IMR-90 (cell line): Measurements from ENCODE around the gene GCDH. TPM values are rescaled to one million over a fixed set of nuclear protein-coding genes. Genes with fewer than 3 reads are reported as not detected.

Source experiments
- ATAC-seq: fragments of 200-7000 bp; cut with Tn5 transposase; 2 replicates; pipeline ENCODE4 v1.9.1; 2020; ENCODE audit warnings: low read depth, mild to moderate bottlenecking, moderate library complexity
- BruUV-seq: library from RNA; stranded (reverse); fragments of 400-500 nt; replicated peaks from 2 replicates; lab custom pipeline; 2021; lab: Mats Ljungman, UMichigan
- CTCF ChIA-PET: fragments of 300-600 bp; formaldehyde crosslinking; extraction: SDS; loops from one replicate; lab custom pipeline; 2021; ENCODE audit warnings: antibody characterized with exemption; lab: Yijun Ruan, JAX
- POLR2A ChIA-PET: fragments of 300-600 bp; sonication (Branson Sonifier 250); formaldehyde crosslinking; loops from one replicate; lab custom pipeline; 2022; ENCODE audit warnings: antibody characterized with exemption; ENCODE audit not compliant: unreplicated experiment; lab: Charles Lee
- DNase-seq: peaks from one replicate; pipeline ENCODE4 v3.0.0; 2013
- H2AFZ ChIP-seq: replicated peaks from 2 replicates; pipeline ENCODE3; 2013; ENCODE audit warnings: low read length, mild to moderate bottlenecking; ENCODE audit not compliant: poor library complexity
- H2AK5ac ChIP-seq: 2 replicates; pipeline ENCODE4 v1.6.1; 2013; ENCODE audit warnings: low read depth, low read length, inconsistent platforms
- H2AK9ac ChIP-seq: replicated peaks from 2 replicates; pipeline ENCODE3; 2013; ENCODE audit warnings: mild to moderate bottlenecking, low read depth, low read length, moderate library complexity; ENCODE audit not compliant: poor library complexity
- H2BK120ac ChIP-seq: 2 replicates; pipeline ENCODE4 v1.6.1; 2013; ENCODE audit warnings: low read depth, low read length, inconsistent platforms
- H2BK15ac ChIP-seq: 3 replicates; pipeline ENCODE4 v1.6.1; 2013; ENCODE audit warnings: low read depth, low read length, inconsistent platforms
- H2BK20ac ChIP-seq: 2 replicates; pipeline ENCODE4 v1.6.1; 2013; ENCODE audit warnings: low read depth, mild to moderate bottlenecking, inconsistent platforms, low read length, moderate library complexity
- H2BK5ac ChIP-seq: 2 replicates; pipeline ENCODE4 v1.6.1; 2013; ENCODE audit warnings: mild to moderate bottlenecking, low read depth, low read length, inconsistent platforms; ENCODE audit not compliant: poor library complexity, severe bottlenecking
- H3K14ac ChIP-seq: replicated peaks from 2 replicates; pipeline ENCODE4 v1.6.1; 2013; ENCODE audit warnings: low read depth, low read length, inconsistent platforms
- H3K18ac ChIP-seq: 2 replicates; pipeline ENCODE4 v1.6.1; 2013; ENCODE audit warnings: low read depth, low read length, control low read depth
- H3K23ac ChIP-seq: 2 replicates; pipeline ENCODE4 v1.6.1; 2013; ENCODE audit warnings: low read depth, low read length, inconsistent platforms
- H3K27ac ChIP-seq: 2 replicates; pipeline ENCODE4 v1.5.1; 2013; ENCODE audit warnings: mild to moderate bottlenecking, control low read depth, low read length; ENCODE audit not compliant: insufficient read depth
- H3K27me3 ChIP-seq: 2 replicates; pipeline ENCODE4 v1.6.1; 2013; ENCODE audit warnings: low read length; ENCODE audit not compliant: control insufficient read depth, insufficient read depth
- H3K36me3 ChIP-seq: 2 replicates; pipeline ENCODE4 v1.6.1; 2013; ENCODE audit warnings: low read length, mixed read lengths; ENCODE audit not compliant: control insufficient read depth, insufficient read depth
- H3K4ac ChIP-seq: 2 replicates; pipeline ENCODE4 v1.6.1; 2013; ENCODE audit warnings: low read depth, low read length, inconsistent platforms
- H3K4me1 ChIP-seq: 2 replicates; pipeline ENCODE4 v1.6.1; 2013; ENCODE audit warnings: low read length, mixed read lengths; ENCODE audit not compliant: control insufficient read depth, insufficient read depth
- H3K4me2 ChIP-seq: 2 replicates; pipeline ENCODE4 v1.6.1; 2013; ENCODE audit warnings: low read depth, mild to moderate bottlenecking, control low read depth, low read length, moderate library complexity
- H3K4me3 ChIP-seq: 2 replicates; pipeline ENCODE4 v1.5.1; 2013; ENCODE audit warnings: low read depth, mild to moderate bottlenecking, control low read depth, low read length, moderate library complexity; ENCODE audit not compliant: insufficient read depth
- H3K56ac ChIP-seq: 2 replicates; pipeline ENCODE4 v1.6.1; 2013; ENCODE audit warnings: low read length, inconsistent platforms; ENCODE audit not compliant: insufficient read depth; ENCODE audit errors: extremely low read depth
- H3K79me1 ChIP-seq, 2 experiments: 2 replicates each; pipeline ENCODE4 v1.6.1; 2013; ENCODE audit warnings: low read length in 2 of 2, inconsistent platforms in 1 of 2, low read depth in 1 of 2
- H3K9ac ChIP-seq: 2 replicates; pipeline ENCODE4 v1.6.1; 2013; ENCODE audit warnings: low read depth, low read length, control low read depth
- H3K9me1 ChIP-seq: 2 replicates; pipeline ENCODE4 v1.6.1; 2013; ENCODE audit warnings: low read length, inconsistent platforms; ENCODE audit not compliant: insufficient read depth
- H3K9me3 ChIP-seq: 2 replicates; pipeline ENCODE4 v1.6.1; 2013; ENCODE audit warnings: low read length; ENCODE audit not compliant: control insufficient read depth, insufficient read depth
- H4K20me1 ChIP-seq: 2 replicates; pipeline ENCODE4 v1.6.1; 2013; ENCODE audit warnings: low read length, inconsistent platforms; ENCODE audit not compliant: insufficient read depth
- H4K5ac ChIP-seq: 2 replicates; pipeline ENCODE4 v1.6.1; 2013; ENCODE audit warnings: mild to moderate bottlenecking, low read depth, low read length, control low read depth
- H4K8ac ChIP-seq, 2 experiments: 2 replicates each; pipeline ENCODE4 v1.6.1; 2013; ENCODE audit warnings: low read depth in 2 of 2, low read length in 2 of 2, control low read depth in 1 of 2, inconsistent platforms in 1 of 2
- H4K91ac ChIP-seq: 2 replicates; pipeline ENCODE4 v1.6.1; 2013; ENCODE audit warnings: low read depth, low read length, inconsistent platforms; ENCODE audit not compliant: insufficient read depth
- BHLHE40 ChIP-seq: fragments of 150-350 bp; IDR thresholded peaks from 2 replicates; pipeline ENCODE4 v1.6.1; 2016; ENCODE audit warnings: mild to moderate bottlenecking, low read depth, low read length
- CEBPB ChIP-seq: IDR thresholded peaks from 2 replicates; pipeline ENCODE4 v1.6.1; 2012; ENCODE audit warnings: low read depth, low read length, improper control_type of control experiment
- FOS ChIP-seq: fragments of 150-350 bp; IDR thresholded peaks from 2 replicates; pipeline ENCODE4 v1.6.1; 2016; ENCODE audit warnings: low read depth, low read length
- MAFK ChIP-seq: IDR thresholded peaks from 2 replicates; pipeline ENCODE4 v1.6.1; 2012; ENCODE audit warnings: low read depth, low read length, improper control_type of control experiment
- MXI1 ChIP-seq: IDR thresholded peaks from 2 replicates; pipeline ENCODE4 v1.6.1; 2012; ENCODE audit warnings: low read depth, mild to moderate bottlenecking, low read length, moderate library complexity, borderline replicate concordance
- POLR2A ChIP-seq: IDR thresholded peaks from 2 replicates; pipeline ENCODE4 v1.6.1; 2012; ENCODE audit warnings: mild to moderate bottlenecking, low read depth, low read length
- RAD21 ChIP-seq: IDR thresholded peaks from 2 replicates; pipeline ENCODE4 v1.6.1; 2012; ENCODE audit warnings: low read length, improper control_type of control experiment
- RCOR1 ChIP-seq: IDR thresholded peaks from 2 replicates; pipeline ENCODE4 v1.6.1; 2012; ENCODE audit warnings: mild to moderate bottlenecking, low read length, improper control_type of control experiment; ENCODE audit not compliant: insufficient replicate concordance
- RFX5 ChIP-seq: IDR thresholded peaks from 2 replicates; pipeline ENCODE4 v1.8.0; 2012; ENCODE audit warnings: low read depth, mild to moderate bottlenecking, low read length, moderate library complexity
- WGBS, 2 experiments: methylation state at CpG; one replicate each; pipeline versions ENCODE4 v1.1.5 to v1.1.7; 2013; ENCODE audit warnings: missing lambda C conversion rate in 2 of 2; ENCODE audit not compliant: insufficient read length in 1 of 2; ENCODE audit errors: extremely low coverage in 2 of 2; 5-methylcytosine and 5-hydroxymethylcytosine counted together
- dilution Hi-C: fragments of 300-500 bp; cut with HindIII; formaldehyde crosslinking; loops from one replicate; pipeline ENCODE4 v1.14.3; 2018; ENCODE audit warnings: low sequenced_read_pairs; ENCODE audit not compliant: unreplicated experiment
- in situ Hi-C: fragments of 300-500 bp; cut with MboI; formaldehyde crosslinking; loops from 3 replicates; pipeline ENCODE4 v1.14.3; 2019; ENCODE audit warnings: low sequenced_read_pairs, inconsistent platforms, mixed read lengths
- intact Hi-C: fragments of 100-400 bp; cut with micrococcal nuclease; formaldehyde crosslinking; loops from 2 replicates; pipeline ENCODE4 v1.10.0; 2022
- polyA plus RNA-seq, 3 experiments: library from polyadenylated mRNA; depleted of rRNA; stranded (reverse); fragments of >200 nt; gene quantifications; 2 replicates each; pipeline ENCODE4 v1.2.3, GENCODE V29; 2012; ENCODE audit warnings: low replicate concordance in 1 of 3
- total RNA-seq: library from RNA; depleted of rRNA; stranded (reverse); fragments of >200 nt; gene quantifications from 2 replicates; pipeline ENCODE4 v1.2.3, GENCODE V29; 2012
- TF ChIP-seq, protein P1 (sequence below): conservative IDR thresholded peaks from 2 replicates; pipeline ENCODE4 v1.5.1; 2012; ENCODE audit warnings: mild to moderate bottlenecking, low read depth, low read length, improper control_type of control experiment
- TF ChIP-seq, protein P2 (sequence below): fragments of 150-350 bp; IDR thresholded peaks from 2 replicates; pipeline ENCODE4 v1.6.1; 2016; ENCODE audit warnings: low read depth, mild to moderate bottlenecking, low read length, moderate library complexity, borderline replicate concordance
- TF ChIP-seq, protein P3 (sequence below): fragments of 150-350 bp; IDR thresholded peaks from 2 replicates; pipeline ENCODE4 v1.6.1; 2017; ENCODE audit warnings: mild to moderate bottlenecking, antibody characterized with exemption, low read length, low read depth

Gene GCDH
- total and polyA plus RNA-seq, 2 of the 4 experiments (the other 2 are of a cell fraction) = 27.7 to 41.6 TPM

DNA sequence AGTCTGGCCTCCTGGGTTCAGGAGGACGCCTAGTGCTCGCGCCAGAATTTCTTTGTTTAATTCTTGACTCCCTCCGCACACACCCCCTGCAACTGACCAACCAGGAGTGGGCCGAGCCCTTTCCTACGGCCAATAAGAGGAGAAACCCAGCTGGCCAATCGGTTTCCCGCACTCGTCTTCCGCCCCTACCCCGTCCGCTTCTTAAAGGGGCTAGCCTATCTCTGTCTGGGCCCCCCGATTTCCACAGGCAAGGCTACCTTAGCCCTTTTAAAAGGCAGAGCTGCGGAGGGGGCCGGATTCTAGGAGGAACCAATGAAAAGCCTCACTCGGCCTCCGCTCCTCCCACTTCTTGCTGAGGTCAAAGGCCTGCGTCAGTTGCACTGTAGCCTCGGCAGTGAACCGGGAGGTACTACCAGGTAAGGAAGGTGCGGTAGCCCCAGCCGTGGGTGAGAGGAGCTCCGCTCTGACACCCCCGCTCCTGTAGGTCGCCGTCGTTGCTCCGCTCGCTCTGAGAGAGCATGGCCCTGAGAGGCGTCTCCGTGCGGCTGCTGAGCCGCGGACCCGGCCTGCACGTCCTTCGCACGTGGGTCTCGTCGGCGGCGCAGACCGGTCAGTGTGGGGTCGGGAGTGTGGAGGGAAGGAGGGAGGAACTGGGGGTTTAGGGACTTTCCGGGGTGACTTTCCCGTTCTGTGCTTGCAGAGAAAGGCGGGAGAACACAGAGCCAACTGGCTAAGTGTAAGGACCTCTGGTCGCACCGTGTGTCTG lies at the start of gene GCDH (continued):
- TF ChIP-seq FOS = no peak

DNA sequence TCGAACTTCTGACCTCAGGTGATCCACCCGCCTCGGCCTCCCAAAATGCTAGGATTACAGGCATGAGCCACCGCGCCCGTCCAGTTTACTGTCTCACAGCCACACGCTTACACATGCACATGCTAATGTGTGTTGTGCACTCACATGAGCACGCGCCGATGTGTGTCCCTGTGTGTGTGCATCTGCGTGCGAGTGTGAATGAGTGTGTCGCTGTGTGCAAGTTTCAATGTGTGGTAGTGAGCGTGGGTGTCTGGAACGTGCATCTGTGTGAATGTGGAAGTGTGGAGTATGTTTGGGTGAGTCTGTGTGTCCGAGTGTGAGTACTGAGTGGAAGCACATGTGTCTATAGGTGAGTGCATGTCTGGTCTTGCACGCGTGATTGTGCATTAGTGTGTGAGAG lies 48.4 kb upstream of the GCDH start:
- Histone ChIP-seq H2BK5ac (no peak overlapping the region), H4K20me1 (0 out of 2 replicates have a peak, but pooled peaks cover 3% of the 10 kb centered on the region), H4K5ac (no peak overlapping the region), H2BK20ac (no peak overlapping the region), H3K4ac (no peak overlapping the region), H2BK15ac (no peak overlapping the region), H3K23ac (no peak overlapping the region), H3K79me1 (no peaks in the 10 kb centered on the region), H2BK120ac (no peak overlapping the region), H3K27ac (no peak overlapping the region), H4K91ac (no peak overlapping the region), H3K9ac (no peak overlapping the region), H3K4me2 (no peak overlapping the region), H3K4me3 (no peak overlapping the region), H3K9me1 (peaks cover 8% of the 10 kb centered on the region; the same call in 1 of the 2 replicates), H3K9me3 (no peaks in the 10 kb centered on the region), H4K8ac (no peak overlapping the region), H3K18ac (no peak overlapping the region), H2AK5ac (no peak overlapping the region), H3K36me3 (no peaks in the 10 kb centered on the region), H2AFZ (no peak overlapping the region), H3K4me1 (peaks cover 4% of the 10 kb centered on the region; the same call in 1 of the 2 replicates), H3K27me3 (peaks cover 40% of the 10 kb centered on the region), H2AK9ac (no peak overlapping the region), H3K14ac (no peak overlapping the region), H3K56ac (no peak overlapping the region)
- no TSS peak for BruUV-seq
- no peak for DNase-seq
- POLR2A ChIA-PET = no interaction called here
- in situ Hi-C loops (no loop called here), dilution Hi-C loops (no loop called here), intact Hi-C loops (no loop called here)
- no peak for ATAC-seq
- WGBS, 2 experiments = 85% methylated on average over 14 of the region's 18 CpGs; no CpG with 5 or more reads in 1 of the 2 experiments
- CTCF ChIA-PET = interaction anchor here (0.6 kb wide), 1 partner anchor 77 kb away, joined by 3 read pairs; no protein-coding TSS in a partner anchor
- TF ChIP-seq FOS (no peak), RCOR1 (no peak), CEBPB (no peak), MXI1 (no peak), BHLHE40 (no peak), POLR2A (no peak), MAFK (no peak), RFX5 (no peak), RAD21 (no peak)
- TF ChIP-seq, protein P1, sequence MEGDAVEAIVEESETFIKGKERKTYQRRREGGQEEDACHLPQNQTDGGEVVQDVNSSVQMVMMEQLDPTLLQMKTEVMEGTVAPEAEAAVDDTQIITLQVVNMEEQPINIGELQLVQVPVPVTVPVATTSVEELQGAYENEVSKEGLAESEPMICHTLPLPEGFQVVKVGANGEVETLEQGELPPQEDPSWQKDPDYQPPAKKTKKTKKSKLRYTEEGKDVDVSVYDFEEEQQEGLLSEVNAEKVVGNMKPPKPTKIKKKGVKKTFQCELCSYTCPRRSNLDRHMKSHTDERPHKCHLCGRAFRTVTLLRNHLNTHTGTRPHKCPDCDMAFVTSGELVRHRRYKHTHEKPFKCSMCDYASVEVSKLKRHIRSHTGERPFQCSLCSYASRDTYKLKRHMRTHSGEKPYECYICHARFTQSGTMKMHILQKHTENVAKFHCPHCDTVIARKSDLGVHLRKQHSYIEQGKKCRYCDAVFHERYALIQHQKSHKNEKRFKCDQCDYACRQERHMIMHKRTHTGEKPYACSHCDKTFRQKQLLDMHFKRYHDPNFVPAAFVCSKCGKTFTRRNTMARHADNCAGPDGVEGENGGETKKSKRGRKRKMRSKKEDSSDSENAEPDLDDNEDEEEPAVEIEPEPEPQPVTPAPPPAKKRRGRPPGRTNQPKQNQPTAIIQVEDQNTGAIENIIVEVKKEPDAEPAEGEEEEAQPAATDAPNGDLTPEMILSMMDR = no peak
- TF ChIP-seq, protein P2, sequence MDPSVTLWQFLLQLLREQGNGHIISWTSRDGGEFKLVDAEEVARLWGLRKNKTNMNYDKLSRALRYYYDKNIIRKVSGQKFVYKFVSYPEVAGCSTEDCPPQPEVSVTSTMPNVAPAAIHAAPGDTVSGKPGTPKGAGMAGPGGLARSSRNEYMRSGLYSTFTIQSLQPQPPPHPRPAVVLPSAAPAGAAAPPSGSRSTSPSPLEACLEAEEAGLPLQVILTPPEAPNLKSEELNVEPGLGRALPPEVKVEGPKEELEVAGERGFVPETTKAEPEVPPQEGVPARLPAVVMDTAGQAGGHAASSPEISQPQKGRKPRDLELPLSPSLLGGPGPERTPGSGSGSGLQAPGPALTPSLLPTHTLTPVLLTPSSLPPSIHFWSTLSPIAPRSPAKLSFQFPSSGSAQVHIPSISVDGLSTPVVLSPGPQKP = no peak
- TF ChIP-seq, protein P3, sequence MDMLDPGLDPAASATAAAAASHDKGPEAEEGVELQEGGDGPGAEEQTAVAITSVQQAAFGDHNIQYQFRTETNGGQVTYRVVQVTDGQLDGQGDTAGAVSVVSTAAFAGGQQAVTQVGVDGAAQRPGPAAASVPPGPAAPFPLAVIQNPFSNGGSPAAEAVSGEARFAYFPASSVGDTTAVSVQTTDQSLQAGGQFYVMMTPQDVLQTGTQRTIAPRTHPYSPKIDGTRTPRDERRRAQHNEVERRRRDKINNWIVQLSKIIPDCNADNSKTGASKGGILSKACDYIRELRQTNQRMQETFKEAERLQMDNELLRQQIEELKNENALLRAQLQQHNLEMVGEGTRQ = no peak
